SK-N-SH treated with all-trans-retinoic acid at 6 μM for 48 hours (cell line): ENCODE data around the gene TRRAP.

ENCODE experiments used
- ATAC-seq: fragments of 200-7000 bp; cut with Tn5 transposase; 3 replicates; pipeline ENCODE4 v1.9.1; 2020; ENCODE audit warnings: mild to moderate bottlenecking, moderate library complexity
- ARNTL ChIP-seq: fragments of 450-650 bp; formaldehyde crosslinking; IDR thresholded peaks from 2 replicates; pipeline ENCODE4 v1.5.0; 2020; ENCODE audit warnings: low read depth, mild to moderate bottlenecking, moderate library complexity, borderline replicate concordance
- BACH2 ChIP-seq: fragments of 250-450 bp; sonication (Bioruptor Pico); IDR thresholded peaks from 2 replicates; pipeline ENCODE4 v1.9.0; 2021; ENCODE audit warnings: mild to moderate bottlenecking, borderline replicate concordance
- CSDC2 ChIP-seq: fragments of 250-450 bp; sonication (Bioruptor Pico); IDR thresholded peaks from 2 replicates; pipeline ENCODE4 v1.5.0; 2020; ENCODE audit warnings: mild to moderate bottlenecking, moderate library complexity
- CSRNP3 ChIP-seq: fragments of 250-450 bp; sonication (Bioruptor Pico); IDR thresholded peaks from 2 replicates; pipeline ENCODE4 v1.5.1; 2021; ENCODE audit warnings: mild to moderate bottlenecking, moderate library complexity
- ESRRG ChIP-seq: fragments of 250-450 bp; sonication (Bioruptor Pico); IDR thresholded peaks from 2 replicates; pipeline ENCODE4 v1.6.1; 2021; ENCODE audit warnings: mild to moderate bottlenecking
- GLIS3 ChIP-seq: fragments of 250-450 bp; sonication (Bioruptor Pico); IDR thresholded peaks from 2 replicates; pipeline ENCODE4 v1.5.0; 2020; ENCODE audit warnings: mild to moderate bottlenecking, moderate library complexity
- ISL1 ChIP-seq: fragments of 250-450 bp; sonication (Bioruptor Pico); IDR thresholded peaks from 2 replicates; pipeline ENCODE4 v2.1.2; 2022; ENCODE audit warnings: mild to moderate bottlenecking, moderate library complexity
- OSR1 ChIP-seq: fragments of 250-450 bp; sonication (Bioruptor Pico); IDR thresholded peaks from 2 replicates; pipeline ENCODE4 v1.8.0; 2022; ENCODE audit warnings: moderate library complexity, mild to moderate bottlenecking, inconsistent platforms
- PATZ1 ChIP-seq: fragments of 250-450 bp; sonication (Bioruptor Pico); IDR thresholded peaks from 2 replicates; pipeline ENCODE4 v1.8.0; 2020; ENCODE audit warnings: mild to moderate bottlenecking, moderate library complexity, borderline replicate concordance
- POU6F1 ChIP-seq: fragments of 250-450 bp; sonication (Bioruptor Pico); IDR thresholded peaks from 2 replicates; pipeline ENCODE4 v1.8.0; 2021; ENCODE audit warnings: low read depth, mild to moderate bottlenecking, moderate library complexity, borderline replicate concordance
- PPARA ChIP-seq: fragments of 250-450 bp; sonication (Bioruptor Pico); IDR thresholded peaks from 2 replicates; pipeline ENCODE4 v1.5.0; 2020; ENCODE audit warnings: mild to moderate bottlenecking, borderline replicate concordance
- RARB ChIP-seq: fragments of 250-450 bp; sonication (Bioruptor Pico); IDR thresholded peaks from 2 replicates; pipeline ENCODE4 v1.8.0; 2021; ENCODE audit warnings: mild to moderate bottlenecking, moderate library complexity
- SNAI2 ChIP-seq: fragments of 250-450 bp; sonication (Bioruptor Pico); IDR thresholded peaks from 2 replicates; pipeline ENCODE4 v1.5.0; 2020; ENCODE audit warnings: mild to moderate bottlenecking, moderate library complexity
- TOX ChIP-seq: fragments of 250-450 bp; sonication (Bioruptor Pico); IDR thresholded peaks from 2 replicates; pipeline ENCODE4 v1.8.0; 2021; ENCODE audit warnings: mild to moderate bottlenecking, moderate library complexity, borderline replicate concordance
- TSHZ2 ChIP-seq: fragments of 250-450 bp; sonication (Bioruptor Pico); IDR thresholded peaks from 2 replicates; pipeline ENCODE4 v1.5.0; 2020; ENCODE audit warnings: mild to moderate bottlenecking, moderate library complexity
- ZC3H10 ChIP-seq: fragments of 250-450 bp; sonication (Bioruptor Pico); IDR thresholded peaks from 2 replicates; pipeline ENCODE4 v1.5.1; 2021; ENCODE audit warnings: mild to moderate bottlenecking, moderate library complexity
- ZFP3 ChIP-seq: fragments of 250-450 bp; sonication (Bioruptor Pico); IDR thresholded peaks from 2 replicates; pipeline ENCODE4 v1.5.0; 2020; ENCODE audit warnings: mild to moderate bottlenecking, moderate library complexity
- ZFP30 ChIP-seq: fragments of 450-650 bp; formaldehyde crosslinking; IDR thresholded peaks from 2 replicates; pipeline ENCODE4 v1.5.0; 2022; ENCODE audit warnings: mild to moderate bottlenecking, moderate library complexity
- ZNF565 ChIP-seq: fragments of 450-650 bp; formaldehyde crosslinking; conservative IDR thresholded peaks from 2 replicates; pipeline ENCODE4 v1.5.0; 2020; ENCODE audit warnings: low read depth, mild to moderate bottlenecking, moderate library complexity
- ZNF70 ChIP-seq: fragments of 450-650 bp; formaldehyde crosslinking; IDR thresholded peaks from 2 replicates; pipeline ENCODE4 v1.5.0; 2020; ENCODE audit warnings: mild to moderate bottlenecking, moderate library complexity
- ZNF8 ChIP-seq: fragments of 450-650 bp; formaldehyde crosslinking; IDR thresholded peaks from 2 replicates; pipeline ENCODE4 v1.5.0; 2020; ENCODE audit warnings: mild to moderate bottlenecking, moderate library complexity
- TF ChIP-seq, protein P1 (sequence below): fragments of 250-450 bp; sonication (Bioruptor Pico); IDR thresholded peaks from 2 replicates; pipeline ENCODE4 v1.5.1; 2020; ENCODE audit warnings: low read depth, mild to moderate bottlenecking, moderate library complexity

TRRAP gene

DNA sequence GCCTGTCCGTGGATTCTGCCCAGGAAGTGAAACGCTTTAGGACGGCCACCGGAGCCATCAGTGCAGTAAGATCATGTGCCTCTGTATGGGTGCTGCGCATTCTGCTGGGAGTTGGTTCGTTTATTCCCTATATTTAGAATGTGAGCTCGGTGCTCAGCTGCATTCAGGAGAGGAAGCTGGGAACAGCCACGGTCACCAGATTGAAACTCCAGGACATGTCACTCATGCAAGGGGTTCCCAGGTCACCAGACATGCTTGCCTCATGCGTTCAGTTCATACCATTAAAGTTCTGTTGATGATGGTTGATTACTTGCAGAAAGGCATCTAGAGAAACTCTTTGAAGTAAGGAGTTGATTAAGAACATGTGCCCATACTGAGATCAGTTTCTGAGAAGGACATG lies 78.1 kb downstream of the TRRAP start:
- TF ChIP-seq PATZ1 (CRISPR knock-in tag) (no peak), RARB (CRISPR knock-in tag) (no peak), ZNF565 (no peak), ISL1 (CRISPR knock-in tag) (no peak), ESRRG (CRISPR knock-in tag) (no peak), TSHZ2 (CRISPR knock-in tag) (no peak), CSRNP3 (CRISPR knock-in tag) (no peak), PPARA (no peak), ARNTL (CRISPR knock-in tag) (no peak), ZFP30 (no peak), ZC3H10 (CRISPR knock-in tag) (no peak), ZNF70 (no peak), SNAI2 (CRISPR knock-in tag) (no peak), ZNF8 (no peak), BACH2 (CRISPR knock-in tag) (no peak)
- TF ChIP-seq, protein P1, sequence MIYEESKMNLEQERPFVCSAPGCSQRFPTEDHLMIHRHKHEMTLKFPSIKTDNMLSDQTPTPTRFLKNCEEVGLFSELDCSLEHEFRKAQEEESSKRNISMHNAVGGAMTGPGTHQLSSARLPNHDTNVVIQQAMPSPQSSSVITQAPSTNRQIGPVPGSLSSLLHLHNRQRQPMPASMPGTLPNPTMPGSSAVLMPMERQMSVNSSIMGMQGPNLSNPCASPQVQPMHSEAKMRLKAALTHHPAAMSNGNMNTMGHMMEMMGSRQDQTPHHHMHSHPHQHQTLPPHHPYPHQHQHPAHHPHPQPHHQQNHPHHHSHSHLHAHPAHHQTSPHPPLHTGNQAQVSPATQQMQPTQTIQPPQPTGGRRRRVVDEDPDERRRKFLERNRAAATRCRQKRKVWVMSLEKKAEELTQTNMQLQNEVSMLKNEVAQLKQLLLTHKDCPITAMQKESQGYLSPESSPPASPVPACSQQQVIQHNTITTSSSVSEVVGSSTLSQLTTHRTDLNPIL (CRISPR knock-in tag) = no peak
- no peak for ATAC-seq

- TF ChIP-seq PATZ1 (CRISPR knock-in tag) = no peak
- TF ChIP-seq TOX (CRISPR knock-in tag) = no peak
- no peak for TF ChIP-seq ZNF8
- no peak for TF ChIP-seq RARB (CRISPR knock-in tag)
- TF ChIP-seq POU6F1 (CRISPR knock-in tag) = no peak
- no peak for TF ChIP-seq GLIS3
- no peak for TF ChIP-seq ARNTL (CRISPR knock-in tag)
- no peak for TF ChIP-seq SNAI2 (CRISPR knock-in tag)
- no peak for TF ChIP-seq OSR1
- no peak for TF ChIP-seq TSHZ2 (CRISPR knock-in tag)
- no peak for TF ChIP-seq CSRNP3 (CRISPR knock-in tag)
- no peak for TF ChIP-seq CSDC2
- no peak for TF ChIP-seq PPARA
- no peak for TF ChIP-seq ZNF70
- TF ChIP-seq ZFP3 (CRISPR knock-in tag) = no peak
- TF ChIP-seq, protein P1 (CRISPR knock-in tag) = no peak
- ATAC-seq = no peak
Observed at GRCh38 chr7:98956937-98957336, 78.6 kb downstream of the TRRAP start.
